Measurements from ENCODE around the gene FRMD4A. TPM values are rescaled to one million over a fixed set of nuclear protein-coding genes. Genes with fewer than 3 reads are reported as not detected.
"Not testable (repeated sequence)": the region's sequence is repeated elsewhere in the genome, so short reads cannot be mapped to it uniquely, and the experiment has no call there.

The FRMD4A gene
- total RNA-seq, 2 donors from 2014 or later = 1.5 to 2.1 TPM

- not testable (repeated sequence) for DNase-seq (ENCODE audit: low spot score); H3K9me3 Mint-ChIP-seq; H3K4me1 Mint-ChIP-seq (ENCODE audit: low read depth in 2 of 2); H3K27ac Mint-ChIP-seq; ATAC-seq; H3K36me3 Mint-ChIP-seq; H3K4me3 Mint-ChIP-seq
- peaks cover 15 to 17% of the 10 kb centered on the region in 2 donors for H3K27me3 Mint-ChIP-seq
Observed at GRCh38 chr10:13921131-13921530, 409.6 kb downstream of the FRMD4A start.

- Mint-ChIP-seq H3K9me3 (no peaks in the 10 kb centered on the region), H3K27me3 (peaks cover 11 to 13% of the 10 kb centered on the region in 2 donors), H3K36me3 (no peaks in the 10 kb centered on the region), H3K4me1 (ENCODE audit: low read depth in 2 of 2) (no peaks in the 10 kb centered on the region), H3K27ac (no peak overlapping the region), H3K4me3 (no peak overlapping the region)
- ATAC-seq = no peak
- DNase-seq (ENCODE audit: low spot score) = no peak
Observed at GRCh38 chr10:13920465-13920864, 410.3 kb downstream of the FRMD4A start.

DNA sequence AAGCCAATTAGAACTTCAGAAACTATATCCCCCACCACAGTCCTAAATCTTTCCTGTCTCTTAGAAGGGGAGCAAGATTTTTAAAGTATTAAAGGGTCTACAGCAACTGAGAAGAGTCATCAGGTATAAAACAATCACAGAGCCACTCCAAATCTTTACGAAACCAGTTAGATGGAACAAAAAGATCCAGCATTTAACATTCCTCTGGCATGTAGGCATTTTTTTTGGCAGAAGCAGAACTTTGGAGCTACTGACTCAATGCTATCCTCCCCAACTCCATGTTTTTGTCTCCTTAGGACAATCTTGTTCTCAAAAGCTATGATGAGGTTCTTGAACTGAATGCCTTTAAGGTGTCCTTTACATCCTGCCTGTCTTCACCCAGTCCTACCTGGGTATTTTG is 410.7 kb downstream of the FRMD4A start:
- no peaks in the 10 kb centered on the region for H3K36me3 Mint-ChIP-seq
- H3K27me3 Mint-ChIP-seq = peaks cover 14 to 15% of the 10 kb centered on the region in 2 donors
- no peak overlapping the region for H3K4me3 Mint-ChIP-seq
- DNase-seq (ENCODE audit: low spot score) (no peak), ATAC-seq (no peak)
- H3K9me3 Mint-ChIP-seq = no peaks in the 10 kb centered on the region
- no peaks in the 10 kb centered on the region for H3K4me1 Mint-ChIP-seq (ENCODE audit: low read depth in 2 of 2)
- H3K27ac Mint-ChIP-seq = no peak overlapping the region

DNA sequence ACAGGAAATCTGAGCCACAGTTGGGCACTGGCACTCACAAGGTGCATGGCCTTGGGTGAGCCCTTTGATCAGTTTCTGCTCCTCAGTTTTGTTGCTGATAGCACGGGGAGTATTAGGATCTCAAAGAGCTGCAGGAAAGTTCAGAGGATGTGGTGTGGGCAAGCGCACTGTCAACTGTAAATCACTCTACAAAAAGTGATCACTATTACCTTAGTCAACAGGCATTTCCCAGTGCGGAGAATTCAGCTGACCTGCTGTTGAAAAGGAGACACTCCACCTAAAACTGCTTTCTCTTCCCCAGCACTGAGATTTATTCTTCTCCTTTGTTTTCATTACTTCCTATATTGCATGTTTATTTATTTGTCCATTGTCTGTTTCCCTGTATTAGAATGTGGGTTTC is 412.9 kb downstream of the FRMD4A start:
- ATAC-seq = no peak
- H3K27ac Mint-ChIP-seq = no peak overlapping the region
- no peak for DNase-seq (ENCODE audit: low spot score)
- H3K4me1 Mint-ChIP-seq (ENCODE audit: low read depth in 2 of 2) = no peaks in the 10 kb centered on the region
- no peak overlapping the region for H3K4me3 Mint-ChIP-seq
- H3K9me3 Mint-ChIP-seq = no peaks in the 10 kb centered on the region
- H3K27me3 Mint-ChIP-seq = peaks cover 16 to 17% of the 10 kb centered on the region in 2 donors
- H3K36me3 Mint-ChIP-seq = no peaks in the 10 kb centered on the region

- Mint-ChIP-seq H3K4me3 (no peak overlapping the region), H3K36me3 (no peaks in the 10 kb centered on the region), H3K9me3 (no peaks in the 10 kb centered on the region), H3K27ac (no peak overlapping the region), H3K4me1 (ENCODE audit: low read depth in 2 of 2) (no peaks in the 10 kb centered on the region), H3K27me3 (peaks cover 17 to 19% of the 10 kb centered on the region in 2 donors)
- DNase-seq (ENCODE audit: low spot score) (no peak), ATAC-seq (no peak)
Observed at GRCh38 chr10:13916384-13916947, 414.3 kb downstream of the FRMD4A start.

DNA sequence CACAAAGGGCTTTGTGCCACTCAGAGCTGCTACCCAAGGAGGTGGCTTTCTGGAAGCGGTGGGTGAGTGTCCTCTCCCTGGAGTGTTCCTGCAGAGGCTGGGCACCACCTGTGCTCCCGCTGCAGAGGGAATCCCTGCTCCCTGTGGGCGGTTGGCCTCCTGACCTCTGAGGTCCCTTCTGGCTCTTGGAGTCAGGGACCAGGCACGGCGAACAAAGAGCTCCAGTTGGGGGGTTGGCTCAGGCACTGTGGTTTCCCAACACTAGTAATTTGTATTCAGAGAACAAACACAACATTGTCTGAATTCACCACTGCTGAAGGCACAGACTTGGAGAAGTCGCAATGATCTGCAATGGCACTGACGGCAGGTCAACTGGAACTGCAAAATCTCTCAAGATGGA is 415.0 kb downstream of the FRMD4A start:
- no peaks in the 10 kb centered on the region for H3K9me3 Mint-ChIP-seq
- no peak overlapping the region for H3K27ac Mint-ChIP-seq
- H3K36me3 Mint-ChIP-seq = no peaks in the 10 kb centered on the region
- H3K27me3 Mint-ChIP-seq = peaks cover 10 to 19% of the 10 kb centered on the region in 2 donors
- H3K4me3 Mint-ChIP-seq = no peak overlapping the region
- H3K4me1 Mint-ChIP-seq (ENCODE audit: low read depth in 2 of 2) = no peaks in the 10 kb centered on the region
- ATAC-seq = no peak
- no peak for DNase-seq (ENCODE audit: low spot score)

DNA sequence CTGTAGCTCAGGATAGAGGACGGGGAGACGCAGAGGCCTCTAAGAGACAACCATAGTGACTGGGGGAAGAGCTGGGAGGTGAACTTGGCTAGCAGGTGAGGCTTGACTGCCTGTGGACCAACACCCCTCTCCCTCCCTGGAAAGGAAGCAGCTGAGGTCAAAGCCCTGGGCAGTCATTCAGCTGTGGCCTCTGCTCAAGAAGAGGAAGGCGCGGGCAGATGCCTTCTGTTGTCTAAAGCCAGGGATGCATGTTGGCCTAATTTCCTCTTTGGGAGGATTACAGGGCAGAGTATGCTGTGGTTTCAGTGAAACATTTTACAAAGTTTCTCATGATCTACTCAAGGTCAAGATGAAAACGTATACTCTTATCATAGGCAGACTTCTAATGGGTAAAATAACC is 416.8 kb downstream of the FRMD4A start:
- Mint-ChIP-seq H3K36me3 (no peaks in the 10 kb centered on the region), H3K27me3 (peaks cover 10 to 18% of the 10 kb centered on the region in 2 donors), H3K9me3 (no peaks in the 10 kb centered on the region), H3K4me3 (no peak overlapping the region), H3K4me1 (ENCODE audit: low read depth in 2 of 2) (no peaks in the 10 kb centered on the region), H3K27ac (no peak overlapping the region)
- DNase-seq (ENCODE audit: low spot score) = no peak
- no peak for ATAC-seq

DNA sequence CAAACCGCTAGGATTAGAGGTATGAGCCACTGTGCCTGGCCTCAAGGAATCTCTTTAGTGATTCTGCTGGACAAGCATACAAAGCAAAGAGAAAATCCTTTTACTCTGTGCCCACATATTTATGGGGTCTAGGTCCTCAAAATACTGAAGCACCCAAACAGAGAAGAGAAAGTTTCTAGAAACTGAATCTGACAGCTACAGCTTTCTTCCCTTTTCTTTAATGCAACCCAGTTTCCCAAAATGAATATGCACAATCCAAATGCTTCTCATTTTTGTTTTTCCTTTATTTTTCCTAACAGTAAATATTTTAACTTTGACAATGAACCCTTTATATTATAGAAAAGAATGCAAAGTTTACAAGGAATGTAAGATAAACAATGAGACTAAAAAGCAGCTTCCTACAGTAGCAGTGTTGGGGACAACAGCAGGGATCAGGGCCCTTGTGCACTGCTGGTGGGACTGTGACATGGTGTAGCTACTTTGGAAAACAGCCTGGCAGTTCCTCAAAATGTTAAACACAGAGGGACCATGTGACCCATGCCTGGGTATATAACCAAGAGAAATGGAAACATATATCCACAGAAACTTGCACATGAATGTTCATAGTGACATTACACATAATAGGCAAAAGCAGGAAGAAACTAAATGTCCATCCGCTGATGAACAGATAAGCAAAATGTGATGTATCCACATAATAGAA is 418.8 kb downstream of the FRMD4A start:
- ATAC-seq (no peak), DNase-seq (ENCODE audit: low spot score) (no peak)
- Mint-ChIP-seq H3K9me3 (no peaks in the 10 kb centered on the region), H3K4me1 (ENCODE audit: low read depth in 2 of 2) (no peaks in the 10 kb centered on the region), H3K27me3 (peaks cover 17 to 24% of the 10 kb centered on the region in 2 donors), H3K27ac (no peak overlapping the region), H3K4me3 (no peak overlapping the region), H3K36me3 (no peaks in the 10 kb centered on the region)

GRCh38 chr10:13909516-13910258 is 421.0 kb downstream of the FRMD4A start:
- no peaks in the 10 kb centered on the region for H3K9me3 Mint-ChIP-seq
- DNase-seq (ENCODE audit: low spot score) (no peak), ATAC-seq (no peak)
- no peaks in the 10 kb centered on the region for H3K36me3 Mint-ChIP-seq
- H3K4me1 Mint-ChIP-seq (ENCODE audit: low read depth in 2 of 2) = peaks cover 0 to 2% of the 10 kb centered on the region in 2 donors
- no peak overlapping the region for H3K4me3 Mint-ChIP-seq
- H3K27ac Mint-ChIP-seq = no peak overlapping the region
- H3K27me3 Mint-ChIP-seq = peaks cover 11 to 23% of the 10 kb centered on the region in 2 donors

DNA sequence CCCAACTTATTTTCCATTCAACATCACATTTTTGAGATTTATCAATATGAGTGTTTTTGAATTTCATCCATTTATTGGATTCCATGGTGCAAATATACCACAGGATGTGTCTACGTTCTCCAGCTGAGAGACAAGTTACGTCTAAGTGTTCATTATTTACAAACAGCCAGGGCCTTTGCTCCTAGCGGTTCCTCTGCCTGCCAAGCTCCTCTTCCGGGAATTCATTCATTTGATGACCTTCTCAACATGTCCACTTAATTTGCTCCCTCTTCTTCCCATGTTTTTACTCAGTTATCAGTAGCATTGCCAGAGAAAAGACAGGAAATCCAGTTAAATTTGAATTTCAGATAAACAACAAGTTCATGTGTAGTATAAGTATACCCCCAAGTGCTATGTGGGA is 422.2 kb downstream of the FRMD4A start:
- Mint-ChIP-seq H3K9me3 (no peaks in the 10 kb centered on the region), H3K27me3 (peaks cover 20 to 24% of the 10 kb centered on the region in 2 donors), H3K27ac (no peak overlapping the region), H3K4me3 (no peak overlapping the region), H3K4me1 (ENCODE audit: low read depth in 2 of 2) (peaks cover 0 to 6% of the 10 kb centered on the region in 2 donors), H3K36me3 (no peaks in the 10 kb centered on the region)
- ATAC-seq (no peak), DNase-seq (ENCODE audit: low spot score) (no peak)

DNA sequence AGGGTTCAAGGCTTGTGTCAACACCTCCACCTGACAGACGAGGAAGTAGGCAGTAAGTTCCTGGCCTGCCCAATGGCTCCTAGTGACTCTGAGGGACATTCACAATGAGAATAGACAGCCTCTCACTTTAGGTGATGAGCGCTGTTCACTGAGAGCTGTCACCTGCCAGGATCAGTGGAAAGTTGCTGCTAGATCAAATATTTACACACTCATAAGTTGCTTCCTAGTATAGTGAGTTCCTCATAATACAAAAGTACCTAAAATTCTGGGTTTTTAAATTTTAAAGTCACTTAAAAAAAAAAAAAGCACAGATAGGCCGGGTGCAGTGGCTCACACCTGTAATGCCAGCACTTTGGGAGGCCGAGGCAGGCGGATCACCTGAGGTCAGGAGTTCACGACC is 423.2 kb downstream of the FRMD4A start:
- Mint-ChIP-seq H3K4me3 (no peak overlapping the region), H3K36me3 (no peaks in the 10 kb centered on the region), H3K27me3 (peaks cover 23 to 27% of the 10 kb centered on the region in 2 donors), H3K4me1 (ENCODE audit: low read depth in 2 of 2) (peaks cover 0 to 6% of the 10 kb centered on the region in 2 donors), H3K9me3 (no peaks in the 10 kb centered on the region), H3K27ac (no peak overlapping the region)
- DNase-seq (ENCODE audit: low spot score) (no peak), ATAC-seq (no peak)

- Mint-ChIP-seq H3K27me3 (peaks cover 18 to 35% of the 10 kb centered on the region in 2 donors), H3K4me1 (ENCODE audit: low read depth in 2 of 2) (peaks cover 0 to 6% of the 10 kb centered on the region in 2 donors), H3K4me3 (no peak overlapping the region), H3K27ac (no peak overlapping the region), H3K36me3 (no peaks in the 10 kb centered on the region), H3K9me3 (no peaks in the 10 kb centered on the region)
- DNase-seq (ENCODE audit: low spot score) = no peak
- ATAC-seq = no peak
Observed at GRCh38 chr10:13905281-13905680, 425.4 kb downstream of the FRMD4A start.

DNA sequence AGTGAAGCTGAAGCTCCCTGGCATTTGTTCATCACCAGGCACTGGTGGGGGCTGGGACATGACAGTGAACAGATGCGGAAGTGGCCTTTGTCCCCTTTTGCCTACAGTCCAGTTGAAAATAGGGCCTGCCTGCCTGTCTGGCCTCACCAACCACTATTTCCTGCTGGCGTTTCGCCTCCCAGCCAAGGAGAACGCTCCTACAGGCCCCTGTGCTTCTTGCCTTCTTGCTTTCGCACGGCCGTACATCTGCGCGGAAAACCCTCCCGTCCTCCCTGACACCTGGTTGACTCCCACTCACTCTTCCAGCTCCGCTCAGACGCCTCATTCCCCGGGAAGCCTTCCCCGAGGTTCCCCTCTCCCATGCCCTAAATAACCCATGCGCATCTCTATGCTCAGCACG is 426.7 kb downstream of the FRMD4A start:
- no peak for ATAC-seq
- Mint-ChIP-seq H3K4me3 (no peak overlapping the region), H3K4me1 (ENCODE audit: low read depth in 2 of 2) (peaks cover 0 to 6% of the 10 kb centered on the region in 2 donors), H3K27me3 (peaks cover 17 to 32% of the 10 kb centered on the region in 2 donors), H3K9me3 (no peaks in the 10 kb centered on the region), H3K27ac (no peak overlapping the region), H3K36me3 (no peaks in the 10 kb centered on the region)
- no peak for DNase-seq (ENCODE audit: low spot score)
